ENCODE data around the gene NUDT17.

- TF ChIP-seq EZH2phosphoT487 (IDR thresholded peaks at IDR 0.05; ENCODE audit: insufficient read depth, low read depth) (no peak), EZH2 (IDR thresholded peaks at IDR 0.05; ENCODE audit: insufficient read depth, poor library complexity, severe bottlenecking) (no peak)
Observed at GRCh38 chr1:145846201-145846612, 777 bp downstream of the NUDT17 start.
